HTERT RPE-1 (cell line): ENCODE measurements around the gene CATSPERB.
"Not testable (repeated sequence)": the region's sequence is repeated elsewhere in the genome, so short reads cannot be mapped to it uniquely, and the experiment has no call there.

Experiments
- in situ Hi-C: fragments of 300-500 bp; cut with MboI; formaldehyde crosslinking; loops from 4 replicates; pipeline ENCODE4 v1.14.3; 2020; ENCODE audit warnings: low sequenced_read_pairs

CATSPERB gene

GRCh38 chr14:91580876-91581577 is 150.9 kb downstream of the CATSPERB start:
- in situ Hi-C loops = no loop called here

- in situ Hi-C loops = no loop called here
These were observed 154.2 kb downstream of the CATSPERB start for GRCh38 chr14:91577632-91578233.

GRCh38 chr14:91575469-91576208 is 156.2 kb downstream of the CATSPERB start:
- in situ Hi-C loops = no loop called here

GRCh38 chr14:91573894-91574837 is 157.7 kb downstream of the CATSPERB start:
- in situ Hi-C loops = no loop called here

GRCh38 chr14:91573528-91573893 is 158.4 kb downstream of the CATSPERB start:
- in situ Hi-C loops = no loop called here

GRCh38 chr14:91570021-91570420 is 161.9 kb downstream of the CATSPERB start:
- in situ Hi-C loops = no loop called here

- in situ Hi-C loops = no loop called here
These were observed 162.6 kb downstream of the CATSPERB start for GRCh38 chr14:91569301-91569700.

- in situ Hi-C loops = no loop called here
These were observed 163.3 kb downstream of the CATSPERB start for GRCh38 chr14:91568626-91569025.

- in situ Hi-C loops = not testable (repeated sequence)
These were observed 164.1 kb downstream of the CATSPERB start for GRCh38 chr14:91567827-91568226.

- in situ Hi-C loops = no loop called here
These were observed 176.4 kb downstream of the CATSPERB start for GRCh38 chr14:91555531-91555930.

- in situ Hi-C loops = no loop called here
These were observed 177.2 kb downstream of the CATSPERB start for GRCh38 chr14:91554535-91555332.

- in situ Hi-C loops = no loop called here
These were observed 183.8 kb downstream of the CATSPERB start for GRCh38 chr14:91548108-91548507.

- in situ Hi-C loops = no loop called here
These were observed 185.8 kb downstream of the CATSPERB start for GRCh38 chr14:91545946-91546716.

- in situ Hi-C loops = no loop called here
These were observed 186.7 kb downstream of the CATSPERB start for GRCh38 chr14:91545204-91545603.

GRCh38 chr14:91536327-91536726 is 195.6 kb downstream of the CATSPERB start:
- in situ Hi-C loops = no loop called here

- in situ Hi-C loops = not testable (repeated sequence)
These were observed 197.8 kb downstream of the CATSPERB start for GRCh38 chr14:91534059-91534458.

- in situ Hi-C loops = no loop called here
These were observed 198.3 kb downstream of the CATSPERB start for GRCh38 chr14:91533623-91534022.
